Endothelial cell of umbilical vein (primary cell): ENCODE measurements around the gene FNIP2. TPM values are rescaled to one million over a fixed set of nuclear protein-coding genes. Genes with fewer than 3 reads are reported as not detected.

Experiments
- BruUV-seq: library from RNA; stranded (reverse); fragments of 400-500 nt; replicated peaks from 2 replicates; lab custom pipeline; 2021; lab: Mats Ljungman, UMichigan
- CTCF ChIA-PET: fragments of 300-600, 350-600 bp; sonication (Branson Sonifier 250); formaldehyde crosslinking; loops from one replicate; lab custom pipeline; 2021; ENCODE audit warnings: antibody characterized with exemption, inconsistent platforms; lab: Charles Lee
- POLR2A ChIA-PET: fragments of 300-600, 350-600 bp; sonication (Branson Sonifier 250); formaldehyde crosslinking; loops from one replicate; lab custom pipeline; 2021; ENCODE audit warnings: antibody characterized with exemption, inconsistent platforms; lab: Charles Lee
- DNase-seq: peaks from one replicate; pipeline ENCODE4 v3.0.0-alpha.2; 2011; ENCODE audit warnings: low read depth, low spot score
- FAIRE-seq: peaks from 2 replicates; lab custom pipeline; 2011; peaks lifted over from hg19 to GRCh38; lab: Jason Lieb, UNC
- H2AFZ ChIP-seq: 2 replicates; pipeline ENCODE4 v1.6.0; 2012; ENCODE audit warnings: low read depth, low read length, control low read depth, inconsistent platforms
- H3K27ac ChIP-seq: 2 replicates; pipeline ENCODE4 v1.5.1; 2011; ENCODE audit warnings: low read depth, mild to moderate bottlenecking, control low read depth, low read length, moderate library complexity; ENCODE audit not compliant: insufficient read depth
- H3K27me3 ChIP-seq, 2 experiments: 2 replicates each; pipeline versions ENCODE4 v1.6.0 to v1.6.1; 2011; ENCODE audit warnings: low read length in 2 of 2, mixed read lengths in 1 of 2; ENCODE audit not compliant: control insufficient read depth in 2 of 2, insufficient read depth in 2 of 2
- H3K36me3 ChIP-seq, 2 experiments: 2 replicates in 1 of 2; 3 replicates in 1 of 2; pipeline ENCODE4 v1.5.1; 2011; ENCODE audit warnings: low read length in 2 of 2, mild to moderate bottlenecking in 1 of 2, moderate library complexity in 1 of 2; ENCODE audit not compliant: control insufficient read depth in 2 of 2, insufficient read depth in 2 of 2; ENCODE audit errors: extremely low read depth in 1 of 2
- H3K4me1 ChIP-seq: 3 replicates; pipeline ENCODE4 v1.5.1; 2011; ENCODE audit warnings: mild to moderate bottlenecking, low read length; ENCODE audit not compliant: control insufficient read depth, insufficient read depth; ENCODE audit errors: extremely low read depth
- H3K4me2 ChIP-seq: 2 replicates; pipeline ENCODE4 v1.6.1; 2011; ENCODE audit warnings: low read length, control low read depth, mixed read lengths; ENCODE audit not compliant: insufficient read depth
- H3K4me3 ChIP-seq, 3 experiments: fragments of 200-600 bp in 1 of 3; sonication (generic), shearing (Covaris generic) in 1 of 3; replicated peaks in 1 of 3; 2 replicates each; pipeline ENCODE4 v1.5.1; 2011 to 2016; ENCODE audit warnings: control low read depth in 3 of 3, low read length in 3 of 3, mild to moderate bottlenecking in 2 of 3, inconsistent platforms in 1 of 3, low read depth in 1 of 3, moderate library complexity in 1 of 3; ENCODE audit not compliant: insufficient read depth in 1 of 3
- H3K79me2 ChIP-seq: 2 replicates; pipeline ENCODE4 v1.6.0; 2012; ENCODE audit warnings: low read length, inconsistent platforms; ENCODE audit not compliant: control insufficient read depth, insufficient read depth
- H3K9ac ChIP-seq: replicated peaks from 2 replicates; pipeline ENCODE3; 2011; ENCODE audit warnings: low read length, control low read depth; ENCODE audit not compliant: insufficient read depth; ENCODE audit errors: extremely low read depth
- H3K9me1 ChIP-seq: replicated peaks from 3 replicates; pipeline ENCODE4 v1.6.0; 2011; ENCODE audit warnings: mild to moderate bottlenecking, low read length; ENCODE audit not compliant: control insufficient read depth, insufficient read depth; ENCODE audit errors: extremely low read depth
- H3K9me3 ChIP-seq: replicated peaks from 2 replicates; pipeline ENCODE4 v1.5.1; 2012; ENCODE audit warnings: low read length, inconsistent platforms; ENCODE audit not compliant: control insufficient read depth, insufficient read depth
- H4K20me1 ChIP-seq: replicated peaks from 2 replicates; pipeline ENCODE3; 2011; ENCODE audit warnings: mild to moderate bottlenecking, low read length; ENCODE audit not compliant: control insufficient read depth, insufficient read depth; ENCODE audit errors: extremely low read depth
- EZH2 ChIP-seq: IDR thresholded peaks from 2 replicates; pipeline ENCODE4 v1.6.1; 2012; ENCODE audit warnings: borderline replicate concordance, low read depth, mild to moderate bottlenecking, moderate library complexity, low read length, inconsistent platforms; ENCODE audit not compliant: severe bottlenecking
- FOS ChIP-seq: IDR thresholded peaks from 2 replicates; pipeline ENCODE4 v1.6.1; 2011; ENCODE audit warnings: mild to moderate bottlenecking, low read length, moderate library complexity, borderline replicate concordance; ENCODE audit not compliant: insufficient read depth
- GATA2 ChIP-seq: IDR thresholded peaks from 2 replicates; pipeline ENCODE4 v1.7.0; 2011; ENCODE audit warnings: low read depth, mild to moderate bottlenecking, moderate library complexity, mixed read lengths, low read length; ENCODE audit not compliant: insufficient read length, insufficient read depth
- JUN ChIP-seq: IDR thresholded peaks from 2 replicates; pipeline ENCODE4 v1.6.1; 2011; ENCODE audit warnings: borderline replicate concordance, low read depth; ENCODE audit not compliant: insufficient read length, insufficient read depth
- MYC ChIP-seq: IDR thresholded peaks from one replicate; pipeline ENCODE4 v1.6.1; 2011; ENCODE audit warnings: mild to moderate bottlenecking, low read depth, low read length
- POLR2A ChIP-seq: IDR thresholded peaks from 2 replicates; pipeline ENCODE4 v1.6.1; 2012; ENCODE audit warnings: low read depth, mild to moderate bottlenecking, control low read depth, low read length
- POLR2AphosphoS5 ChIP-seq: IDR thresholded peaks from 2 replicates; pipeline ENCODE4 v1.6.1; 2012; ENCODE audit warnings: low read depth, mild to moderate bottlenecking, control low read depth, low read length, moderate library complexity; ENCODE audit not compliant: insufficient read depth
- dilution Hi-C: fragments of 300-500 bp; cut with MboI; formaldehyde crosslinking; loops from one replicate; pipeline ENCODE4 v1.15.0; 2019; ENCODE audit warnings: low sequenced_read_pairs; ENCODE audit not compliant: extremely low pct_ligation_motif_present
- intact Hi-C: fragments of 100-400 bp; cut with micrococcal nuclease; formaldehyde crosslinking; loops from one replicate; pipeline ENCODE4 v1.10.0; 2022
- polyA plus RNA-seq, 4 experiments: library from polyadenylated mRNA; depleted of rRNA in 3 of 4; stranded (reverse) in 3 of 4; unstranded in 1 of 4; fragments of >200 nt; gene quantifications; 2 replicates each; pipeline versions ENCODE4 v1.2.1 to v1.2.3, GENCODE V29; 2011 to 2012; ENCODE audit warnings: missing spikeins in 1 of 4
- total RNA-seq: library from RNA; stranded (reverse); gene quantifications from 2 replicates; pipeline ENCODE4 v1.2.3, GENCODE V29; 2021
- TF ChIP-seq, protein P1 (sequence below), 2 donors: IDR thresholded peaks; 1 replicate in 1 of 2; 2 replicates in 1 of 2; pipeline ENCODE4 v1.5.1; 2011; ENCODE audit warnings: low read length in 2 of 2, mild to moderate bottlenecking in 2 of 2, moderate library complexity in 2 of 2, control low read depth in 1 of 2, inconsistent platforms in 1 of 2, low read depth in 1 of 2; ENCODE audit not compliant: insufficient read depth in 1 of 2; ENCODE audit errors: extremely low read depth in 1 of 2
- TF ChIP-seq, protein P2 (sequence below): IDR thresholded peaks from 2 replicates; pipeline ENCODE4 v1.6.1; 2011; ENCODE audit not compliant: insufficient read depth, insufficient read length

The FNIP2 gene
- total and polyA plus RNA-seq, 2 donors (not counting 3 experiments of a cell fraction or from before 2014, with no cell fraction given) = 4.5 to 14.4 TPM

DNA sequence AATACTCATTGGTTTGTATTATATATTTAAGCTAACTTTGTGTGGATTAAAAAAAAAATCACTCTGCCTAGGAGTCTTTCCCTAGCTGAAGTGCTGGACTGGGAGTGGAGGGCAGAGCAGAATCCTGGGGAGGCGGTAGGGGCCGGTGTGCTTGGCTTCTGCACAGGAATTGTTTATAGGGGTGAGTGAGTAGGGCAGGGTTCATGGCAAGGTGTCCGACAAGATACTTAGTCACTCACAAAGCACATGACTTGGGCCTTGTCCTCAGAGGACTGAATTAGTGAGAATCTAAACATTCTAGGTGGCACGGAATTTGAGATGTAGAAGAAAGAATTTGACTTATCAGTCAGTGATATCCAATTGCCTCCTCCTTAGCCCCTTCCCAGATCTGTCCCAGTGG, 32.2 kb downstream of the FNIP2 start:
- no peak overlapping the region for H3K27ac ChIP-seq
- no TSS peak for BruUV-seq
- CTCF ChIA-PET = interaction anchor here (2.4 kb wide), 1 partner anchor 71 kb away, joined by 8 read pairs; no protein-coding TSS in a partner anchor
- no peaks in the 10 kb centered on the region for H3K79me2 ChIP-seq
- no peak for TF ChIP-seq GATA2
- no peak for TF ChIP-seq POLR2AphosphoS5
- TF ChIP-seq, protein P1, sequence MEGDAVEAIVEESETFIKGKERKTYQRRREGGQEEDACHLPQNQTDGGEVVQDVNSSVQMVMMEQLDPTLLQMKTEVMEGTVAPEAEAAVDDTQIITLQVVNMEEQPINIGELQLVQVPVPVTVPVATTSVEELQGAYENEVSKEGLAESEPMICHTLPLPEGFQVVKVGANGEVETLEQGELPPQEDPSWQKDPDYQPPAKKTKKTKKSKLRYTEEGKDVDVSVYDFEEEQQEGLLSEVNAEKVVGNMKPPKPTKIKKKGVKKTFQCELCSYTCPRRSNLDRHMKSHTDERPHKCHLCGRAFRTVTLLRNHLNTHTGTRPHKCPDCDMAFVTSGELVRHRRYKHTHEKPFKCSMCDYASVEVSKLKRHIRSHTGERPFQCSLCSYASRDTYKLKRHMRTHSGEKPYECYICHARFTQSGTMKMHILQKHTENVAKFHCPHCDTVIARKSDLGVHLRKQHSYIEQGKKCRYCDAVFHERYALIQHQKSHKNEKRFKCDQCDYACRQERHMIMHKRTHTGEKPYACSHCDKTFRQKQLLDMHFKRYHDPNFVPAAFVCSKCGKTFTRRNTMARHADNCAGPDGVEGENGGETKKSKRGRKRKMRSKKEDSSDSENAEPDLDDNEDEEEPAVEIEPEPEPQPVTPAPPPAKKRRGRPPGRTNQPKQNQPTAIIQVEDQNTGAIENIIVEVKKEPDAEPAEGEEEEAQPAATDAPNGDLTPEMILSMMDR (IDR thresholded peaks at IDR 0.05; ENCODE audit: extremely low read depth in 1 of 2, insufficient read depth in 1 of 2, low read depth in 1 of 2, low read length in 2 of 2) = no peak
- no peak for TF ChIP-seq POLR2A
- no peak for TF ChIP-seq EZH2
- no peak for TF ChIP-seq FOS
- TF ChIP-seq, protein P2, sequence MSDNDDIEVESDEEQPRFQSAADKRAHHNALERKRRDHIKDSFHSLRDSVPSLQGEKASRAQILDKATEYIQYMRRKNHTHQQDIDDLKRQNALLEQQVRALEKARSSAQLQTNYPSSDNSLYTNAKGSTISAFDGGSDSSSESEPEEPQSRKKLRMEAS = no peak
- TF ChIP-seq MYC = no peak
- no peak for TF ChIP-seq JUN
- no peaks in the 10 kb centered on the region for H3K36me3 ChIP-seq
- no peak overlapping the region for H3K4me2 ChIP-seq
- H4K20me1 ChIP-seq = no peaks in the 10 kb centered on the region
- H2AFZ ChIP-seq = no peak overlapping the region
- H3K27me3 ChIP-seq = no peaks in the 10 kb centered on the region
- POLR2A ChIA-PET = no interaction called here
- intact Hi-C loops = no loop called here
- no peak overlapping the region for H3K9ac ChIP-seq
- no peak for DNase-seq
- no peak overlapping the region for H3K4me3 ChIP-seq
- H3K9me3 ChIP-seq = no peaks in the 10 kb centered on the region
- FAIRE-seq = no peak
- no peaks in the 10 kb centered on the region for H3K9me1 ChIP-seq
- peaks cover 5% of the 10 kb centered on the region for H3K4me1 ChIP-seq
- dilution Hi-C loops = no loop called here
